ENCODE results near the gene KCNF1. TPM values are rescaled to one million over a fixed set of nuclear protein-coding genes. Genes with fewer than 3 reads are reported as not detected.
A peak's percentile ranks its signal among the peaks of the same experiment; 100 is the strongest.

KCNF1 gene
- total and polyA plus RNA-seq, 2 of the 8 experiments (the other 6 are each of a cell fraction or from before 2014, with no cell fraction given), result 0.48 to 1.5 TPM

GRCh38 chr2:10919771-10920621, 8.3 kb downstream of the KCNF1 start:
- no peaks in the 10 kb centered on the region for H3K36me3 ChIP-seq (ENCODE audit: control insufficient read depth in 2 of 4, insufficient read depth in 4 of 4, low read length in 3 of 4)
- ChIA-PET CTCF (ENCODE audit: partially characterized antibody) (interaction anchor here (0.5 to 4.8 kb wide), 13 partner anchors 8 to 700 kb away, joined by 3 to 37 read pairs (median 4); partner anchors contain the start of gene KCNF1), POLR2A (ENCODE audit: partially characterized antibody) (interaction anchor here (1.5 to 2.1 kb wide), 2 partner anchors 9 to 10 kb away, joined by 4 read pairs; no protein-coding TSS in a partner anchor)
- H2BK5ac ChIP-seq (ENCODE audit: low read depth, low read length), result peak overlapping the region; percentile 88; the same call in 1 of the 2 replicates
- H3K9me3 ChIP-seq (ENCODE audit: insufficient read depth in 2 of 2, low read depth in 1 of 2, low read length in 1 of 2), result no peaks in the 10 kb centered on the region
- peak overlapping the region; percentile 31; the same call in 1 of the 2 replicates for H2BK15ac ChIP-seq (ENCODE audit: low read length)
- 78% methylated on average over 20 of the region's 20 CpGs; no CpG with 5 or more reads in 1 of the 2 experiments for WGBS, 2 experiments (ENCODE audit: extremely low coverage in 1 of 2, insufficient coverage in 1 of 2, insufficient read length in 1 of 2, insufficient replicate concordance in 2 of 2, low coverage in 1 of 2, low lambda C conversion rate in 2 of 2, missing lambda C conversion rate in 1 of 2)
- H3K4me1 ChIP-seq (replicated peaks in 1 of 4; ENCODE audit: control insufficient read depth in 3 of 4, insufficient read depth in 4 of 4, low read length in 3 of 4), result peaks cover 0 to 31% (median 17%) of the 10 kb centered on the region in 4 experiments; a peak in 6 of 7 replicates
- FAIRE-seq, result peak; percentile 7
- H3K9ac ChIP-seq (replicated peaks in 1 of 4; ENCODE audit: extremely low read depth in 1 of 4, low read depth in 3 of 4, low read length in 3 of 4), result 0 out of 7 replicates have a peak overlapping the region, but pooled peaks of 1 of the 4 experiments have one; percentile 18
- H3K27me3 ChIP-seq (replicated peaks in 1 of 4; ENCODE audit: control insufficient read depth in 3 of 4, extremely low read depth in 1 of 4, insufficient read depth in 3 of 4, low read length in 3 of 4), result peaks cover 0 to 7% (median 2%) of the 10 kb centered on the region in 4 experiments; a peak in 3 of 7 replicates
- no peak overlapping the region for H3K14ac ChIP-seq (ENCODE audit: insufficient read length)
- no peak overlapping the region for H4K5ac ChIP-seq (ENCODE audit: insufficient read length, low read depth, low read length)
- H3K23me2 ChIP-seq (ENCODE audit: low read depth, low read length), result no peaks in the 10 kb centered on the region
- H4K8ac ChIP-seq (ENCODE audit: extremely low read depth, insufficient read depth, low read length), result no peak overlapping the region
- peak overlapping the region; percentile 77 for H4K91ac ChIP-seq (replicated peaks; ENCODE audit: insufficient read length, low read length)
- H2BK20ac ChIP-seq (ENCODE audit: low read length), result peak overlapping the region; percentile 99
- H3K4me2 ChIP-seq (ENCODE audit: insufficient read depth in 1 of 2, low read depth in 2 of 2, low read length in 2 of 2), result 0 out of 4 replicates have a peak overlapping the region, but pooled peaks of 1 of the 2 experiments have one; percentile 25
- H2BK120ac ChIP-seq (replicated peaks; ENCODE audit: low read depth, low read length), result no peak overlapping the region
- 0 out of 2 replicates have a peak overlapping the region, but pooled peaks have one; percentile 31 for H2AFZ ChIP-seq (ENCODE audit: low read length)
- H3K79me2 ChIP-seq (ENCODE audit: control insufficient read depth in 1 of 2, insufficient read depth in 2 of 2, low read length in 2 of 2), result no peaks in the 10 kb centered on the region
- no peak for DNase-seq (ENCODE audit: low read depth in 1 of 2, low spot score in 2 of 2)
- H3K27ac ChIP-seq (ENCODE audit: low read depth, low read length), result no peak overlapping the region
- no peak overlapping the region for H3K4me3 ChIP-seq (ENCODE audit: extremely low read depth in 1 of 4, insufficient read depth in 2 of 4, low read depth in 3 of 4, low read length in 4 of 4)
- H3K56ac ChIP-seq (replicated peaks; ENCODE audit: insufficient read length, low read depth, low read length), result no peak overlapping the region
- peak overlapping the region; percentile 88 for H3K4ac ChIP-seq (replicated peaks; ENCODE audit: insufficient read length, low read depth, low read length)
- H2BK12ac ChIP-seq (ENCODE audit: low read depth, low read length), result peak overlapping the region; percentile 99; the same call in 1 of the 2 replicates
- no peaks in the 10 kb centered on the region for H4K20me1 ChIP-seq (replicated peaks in 1 of 2; ENCODE audit: control insufficient read depth in 1 of 2, insufficient read depth in 2 of 2, low read length in 2 of 2)
- H3K23ac ChIP-seq (ENCODE audit: insufficient read length), result no peak overlapping the region
- 0 out of 2 replicates have a peak overlapping the region, but pooled peaks have one; percentile 84 for H2AK5ac ChIP-seq (ENCODE audit: low read depth, low read length)
- no peaks in the 10 kb centered on the region for H3K79me1 ChIP-seq (ENCODE audit: low read depth, low read length)
- H3K18ac ChIP-seq (ENCODE audit: extremely low read depth, low read length), result 0 out of 2 replicates have a peak overlapping the region, but pooled peaks have one; percentile 6
- no peak for TF ChIP-seq CBX8 (IDR thresholded peaks at IDR 0.05; ENCODE audit: borderline replicate concordance, low read depth, low read length)
- TF ChIP-seq SIRT6 (IDR thresholded peaks at IDR 0.05; ENCODE audit: low read length), result no peak
- no peak for TF ChIP-seq BRCA1 (IDR thresholded peaks at IDR 0.05; ENCODE audit: low read depth, low read length)
- TF ChIP-seq RFX5 (IDR thresholded peaks at IDR 0.05; ENCODE audit: borderline replicate concordance, low read depth, low read length), result no peak
- TF ChIP-seq TAF7 (optimal IDR thresholded peaks at IDR 0.05; ENCODE audit: borderline replicate concordance, low read depth, low read length), result no peak
- no peak for TF ChIP-seq CTBP2 (IDR thresholded peaks at IDR 0.05; ENCODE audit: borderline replicate concordance, insufficient read depth, insufficient read length, low read length)
- TF ChIP-seq SP1 (IDR thresholded peaks at IDR 0.05; ENCODE audit: low read depth, low read length), result no peak
- TF ChIP-seq RXRA (IDR thresholded peaks at IDR 0.05; ENCODE audit: insufficient read depth, low read depth, low read length), result no peak
- peak; percentile 97 for TF ChIP-seq TCF12 (IDR thresholded peaks at IDR 0.05; ENCODE audit: low read depth, low read length)
- no peak for TF ChIP-seq KDM5A (IDR thresholded peaks at IDR 0.05; ENCODE audit: low read length)
